ENCODE results near the gene TBX15.

The TBX15 gene

DNA sequence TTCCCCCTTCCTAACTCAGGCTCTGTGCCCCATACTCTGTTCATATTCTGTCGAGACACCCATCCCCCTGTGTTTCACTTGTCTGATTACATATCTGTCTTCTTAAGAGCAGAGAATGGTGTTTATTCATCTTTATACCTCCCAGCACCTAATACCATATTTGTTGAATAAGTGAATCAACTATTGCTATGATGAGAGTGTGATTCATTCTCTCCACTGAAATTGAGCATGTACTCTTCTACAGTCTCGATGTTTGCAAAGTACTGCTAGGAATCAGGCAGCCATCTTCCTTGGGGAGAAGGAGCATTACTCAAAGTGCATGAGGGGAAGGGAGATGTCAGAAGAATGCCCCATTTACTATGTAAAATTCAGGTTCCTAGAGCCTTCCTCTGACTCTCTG is 27.0 kb downstream of the TBX15 start (continued):
- TF ChIP-seq, protein P1, sequence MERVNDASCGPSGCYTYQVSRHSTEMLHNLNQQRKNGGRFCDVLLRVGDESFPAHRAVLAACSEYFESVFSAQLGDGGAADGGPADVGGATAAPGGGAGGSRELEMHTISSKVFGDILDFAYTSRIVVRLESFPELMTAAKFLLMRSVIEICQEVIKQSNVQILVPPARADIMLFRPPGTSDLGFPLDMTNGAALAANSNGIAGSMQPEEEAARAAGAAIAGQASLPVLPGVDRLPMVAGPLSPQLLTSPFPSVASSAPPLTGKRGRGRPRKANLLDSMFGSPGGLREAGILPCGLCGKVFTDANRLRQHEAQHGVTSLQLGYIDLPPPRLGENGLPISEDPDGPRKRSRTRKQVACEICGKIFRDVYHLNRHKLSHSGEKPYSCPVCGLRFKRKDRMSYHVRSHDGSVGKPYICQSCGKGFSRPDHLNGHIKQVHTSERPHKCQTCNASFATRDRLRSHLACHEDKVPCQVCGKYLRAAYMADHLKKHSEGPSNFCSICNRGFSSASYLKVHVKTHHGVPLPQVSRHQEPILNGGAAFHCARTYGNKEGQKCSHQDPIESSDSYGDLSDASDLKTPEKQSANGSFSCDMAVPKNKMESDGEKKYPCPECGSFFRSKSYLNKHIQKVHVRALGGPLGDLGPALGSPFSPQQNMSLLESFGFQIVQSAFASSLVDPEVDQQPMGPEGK (CRISPR knock-in tag; IDR thresholded peaks at IDR 0.05; ENCODE audit: borderline replicate concordance): no peak

DNA sequence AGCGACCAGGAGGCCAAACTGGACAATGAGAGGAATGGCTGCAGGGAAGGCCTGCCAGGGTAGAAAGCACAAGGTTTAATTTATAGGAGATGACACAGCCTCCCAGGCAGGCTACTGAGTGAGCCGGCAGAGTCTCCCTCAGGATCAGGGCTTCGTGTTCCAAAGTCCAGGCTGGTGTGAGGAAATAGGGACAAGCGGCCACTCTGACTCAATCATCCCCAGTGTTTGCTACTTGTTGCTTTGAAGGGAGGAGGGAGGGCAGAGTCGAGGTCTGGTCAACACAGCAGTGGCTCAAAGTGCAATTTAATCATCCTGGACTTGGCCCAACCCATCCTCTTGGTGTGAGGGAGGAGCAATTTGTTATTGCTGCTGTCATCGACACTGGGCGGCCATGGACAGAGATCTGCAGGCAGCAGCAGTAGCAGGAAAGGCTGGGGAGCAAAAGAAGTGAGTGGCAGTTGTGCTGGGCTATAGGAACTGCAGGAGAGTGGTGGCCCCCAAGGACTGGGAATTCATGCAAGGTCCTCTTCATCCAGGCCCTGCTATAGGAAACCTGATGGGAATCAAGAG is 27.5 kb downstream of the TBX15 start:
- ATAC-seq: no peak
- no peak for TF ChIP-seq PPARA (CRISPR knock-in tag; IDR thresholded peaks at IDR 0.05; ENCODE audit: borderline replicate concordance)
- TF ChIP-seq OSR1 (CRISPR knock-in tag; IDR thresholded peaks at IDR 0.05): no peak
- no peak for TF ChIP-seq CSDC2 (CRISPR knock-in tag; IDR thresholded peaks at IDR 0.05)
- TF ChIP-seq, protein P1 (CRISPR knock-in tag; IDR thresholded peaks at IDR 0.05; ENCODE audit: borderline replicate concordance): no peak
- TF ChIP-seq, protein P2, sequence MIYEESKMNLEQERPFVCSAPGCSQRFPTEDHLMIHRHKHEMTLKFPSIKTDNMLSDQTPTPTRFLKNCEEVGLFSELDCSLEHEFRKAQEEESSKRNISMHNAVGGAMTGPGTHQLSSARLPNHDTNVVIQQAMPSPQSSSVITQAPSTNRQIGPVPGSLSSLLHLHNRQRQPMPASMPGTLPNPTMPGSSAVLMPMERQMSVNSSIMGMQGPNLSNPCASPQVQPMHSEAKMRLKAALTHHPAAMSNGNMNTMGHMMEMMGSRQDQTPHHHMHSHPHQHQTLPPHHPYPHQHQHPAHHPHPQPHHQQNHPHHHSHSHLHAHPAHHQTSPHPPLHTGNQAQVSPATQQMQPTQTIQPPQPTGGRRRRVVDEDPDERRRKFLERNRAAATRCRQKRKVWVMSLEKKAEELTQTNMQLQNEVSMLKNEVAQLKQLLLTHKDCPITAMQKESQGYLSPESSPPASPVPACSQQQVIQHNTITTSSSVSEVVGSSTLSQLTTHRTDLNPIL (CRISPR knock-in tag; IDR thresholded peaks at IDR 0.05; ENCODE audit: low read depth): no peak
- TF ChIP-seq, protein P3, sequence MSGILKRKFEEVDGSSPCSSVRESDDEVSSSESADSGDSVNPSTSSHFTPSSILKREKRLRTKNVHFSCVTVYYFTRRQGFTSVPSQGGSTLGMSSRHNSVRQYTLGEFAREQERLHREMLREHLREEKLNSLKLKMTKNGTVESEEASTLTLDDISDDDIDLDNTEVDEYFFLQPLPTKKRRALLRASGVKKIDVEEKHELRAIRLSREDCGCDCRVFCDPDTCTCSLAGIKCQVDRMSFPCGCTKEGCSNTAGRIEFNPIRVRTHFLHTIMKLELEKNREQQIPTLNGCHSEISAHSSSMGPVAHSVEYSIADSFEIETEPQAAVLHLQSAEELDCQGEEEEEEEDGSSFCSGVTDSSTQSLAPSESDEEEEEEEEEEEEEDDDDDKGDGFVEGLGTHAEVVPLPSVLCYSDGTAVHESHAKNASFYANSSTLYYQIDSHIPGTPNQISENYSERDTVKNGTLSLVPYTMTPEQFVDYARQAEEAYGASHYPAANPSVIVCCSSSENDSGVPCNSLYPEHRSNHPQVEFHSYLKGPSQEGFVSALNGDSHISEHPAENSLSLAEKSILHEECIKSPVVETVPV (CRISPR knock-in tag; IDR thresholded peaks at IDR 0.05): no peak
- TF ChIP-seq ZC3H10 (CRISPR knock-in tag; IDR thresholded peaks at IDR 0.05): no peak
- TF ChIP-seq ZNF565 (CRISPR knock-in tag; conservative IDR thresholded peaks at IDR 0.05; ENCODE audit: low read depth): no peak
- no peak for TF ChIP-seq ZNF70 (CRISPR knock-in tag; IDR thresholded peaks at IDR 0.05)
- TF ChIP-seq, protein P4, sequence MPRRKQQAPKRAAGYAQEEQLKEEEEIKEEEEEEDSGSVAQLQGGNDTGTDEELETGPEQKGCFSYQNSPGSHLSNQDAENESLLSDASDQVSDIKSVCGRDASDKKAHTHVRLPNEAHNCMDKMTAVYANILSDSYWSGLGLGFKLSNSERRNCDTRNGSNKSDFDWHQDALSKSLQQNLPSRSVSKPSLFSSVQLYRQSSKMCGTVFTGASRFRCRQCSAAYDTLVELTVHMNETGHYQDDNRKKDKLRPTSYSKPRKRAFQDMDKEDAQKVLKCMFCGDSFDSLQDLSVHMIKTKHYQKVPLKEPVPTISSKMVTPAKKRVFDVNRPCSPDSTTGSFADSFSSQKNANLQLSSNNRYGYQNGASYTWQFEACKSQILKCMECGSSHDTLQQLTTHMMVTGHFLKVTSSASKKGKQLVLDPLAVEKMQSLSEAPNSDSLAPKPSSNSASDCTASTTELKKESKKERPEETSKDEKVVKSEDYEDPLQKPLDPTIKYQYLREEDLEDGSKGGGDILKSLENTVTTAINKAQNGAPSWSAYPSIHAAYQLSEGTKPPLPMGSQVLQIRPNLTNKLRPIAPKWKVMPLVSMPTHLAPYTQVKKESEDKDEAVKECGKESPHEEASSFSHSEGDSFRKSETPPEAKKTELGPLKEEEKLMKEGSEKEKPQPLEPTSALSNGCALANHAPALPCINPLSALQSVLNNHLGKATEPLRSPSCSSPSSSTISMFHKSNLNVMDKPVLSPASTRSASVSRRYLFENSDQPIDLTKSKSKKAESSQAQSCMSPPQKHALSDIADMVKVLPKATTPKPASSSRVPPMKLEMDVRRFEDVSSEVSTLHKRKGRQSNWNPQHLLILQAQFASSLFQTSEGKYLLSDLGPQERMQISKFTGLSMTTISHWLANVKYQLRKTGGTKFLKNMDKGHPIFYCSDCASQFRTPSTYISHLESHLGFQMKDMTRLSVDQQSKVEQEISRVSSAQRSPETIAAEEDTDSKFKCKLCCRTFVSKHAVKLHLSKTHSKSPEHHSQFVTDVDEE (CRISPR knock-in tag; IDR thresholded peaks at IDR 0.05): no peak
- TF ChIP-seq GLIS3 (CRISPR knock-in tag; IDR thresholded peaks at IDR 0.05): no peak

DNA sequence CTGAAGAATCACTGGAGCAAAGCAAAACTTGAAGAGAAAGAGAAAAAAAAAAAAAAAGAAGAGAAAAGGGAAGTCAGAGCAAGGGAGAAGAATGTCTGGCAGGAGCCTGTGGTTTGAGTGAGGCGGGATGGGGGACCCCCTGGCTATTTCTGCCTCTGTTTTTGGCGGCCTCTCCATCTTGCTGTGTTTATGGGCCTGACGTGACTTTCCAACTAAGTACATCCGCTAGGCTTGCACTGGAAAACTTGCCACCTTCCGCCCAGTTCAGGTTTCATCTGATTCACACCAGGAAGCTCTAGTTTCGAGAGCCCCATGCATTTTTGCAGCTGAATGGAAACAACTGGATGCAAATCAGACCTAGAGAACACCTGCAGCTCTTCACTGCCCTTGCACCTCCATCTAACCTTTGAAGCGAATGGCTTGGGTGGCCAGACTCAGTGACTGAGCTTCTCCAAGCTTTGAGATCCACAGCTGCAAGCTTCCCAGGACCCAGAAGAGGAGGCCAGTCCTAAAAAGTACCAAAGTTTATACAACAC is 28.0 kb downstream of the TBX15 start:
- no peak for ATAC-seq
- TF ChIP-seq, protein P3 (CRISPR knock-in tag; IDR thresholded peaks at IDR 0.05): no peak
- no peak for TF ChIP-seq PPARA (CRISPR knock-in tag; IDR thresholded peaks at IDR 0.05; ENCODE audit: borderline replicate concordance)
- no peak for TF ChIP-seq TCF4 (CRISPR knock-in tag; IDR thresholded peaks at IDR 0.05; ENCODE audit: borderline replicate concordance)
- TF ChIP-seq ESRRG (CRISPR knock-in tag; IDR thresholded peaks at IDR 0.05): no peak
- TF ChIP-seq, protein P4 (CRISPR knock-in tag; IDR thresholded peaks at IDR 0.05): no peak
- TF ChIP-seq ARNTL (CRISPR knock-in tag; IDR thresholded peaks at IDR 0.05; ENCODE audit: borderline replicate concordance, low read depth): no peak
- TF ChIP-seq GLIS3 (CRISPR knock-in tag; IDR thresholded peaks at IDR 0.05): no peak
- TF ChIP-seq ZC3H10 (CRISPR knock-in tag; IDR thresholded peaks at IDR 0.05): no peak
- no peak for TF ChIP-seq ZNF70 (CRISPR knock-in tag; IDR thresholded peaks at IDR 0.05)
- TF ChIP-seq ZNF565 (CRISPR knock-in tag; conservative IDR thresholded peaks at IDR 0.05; ENCODE audit: low read depth): no peak
- TF ChIP-seq ZFP3 (CRISPR knock-in tag; IDR thresholded peaks at IDR 0.05): no peak
